HepG2 (cell line): Measurements from ENCODE around the gene SLC35G2. TPM values are rescaled to one million over a fixed set of nuclear protein-coding genes. Genes with fewer than 3 reads are reported as not detected.

Source experiments
- AGO2 ChIP-seq: fragments of 200-400 bp; formaldehyde crosslinking; optimal IDR thresholded peaks from 2 replicates; pipeline ENCODE3; 2017; ENCODE audit warnings: mild to moderate bottlenecking, low read depth, low read length, moderate library complexity
- CBX5 ChIP-seq: sonication (generic); formaldehyde crosslinking; IDR thresholded peaks from 2 replicates; pipeline ENCODE4 v1.4.0; 2020; ENCODE audit warnings: missing genetic modification reagents, borderline replicate concordance
- IRF2 ChIP-seq: IDR thresholded peaks from 2 replicates; pipeline ENCODE4 v1.6.1; 2018; ENCODE audit warnings: missing genetic modification reagents, missing compliant biosample characterization
- ZNF75D ChIP-seq: sonication (generic); formaldehyde crosslinking; IDR thresholded peaks from 2 replicates; pipeline ENCODE4 v1.8.1; 2023; ENCODE audit warnings: missing genetic modification reagents, mild to moderate bottlenecking, borderline replicate concordance
- polyA plus RNA-seq, 8 experiments: library from polyadenylated mRNA; depleted of rRNA in 3 of 8; stranded (reverse) in 7 of 8; unstranded in 1 of 8; fragments of >200 nt; fragmentation: Illumina TruSeq in 4 of 8; extraction: Trizol in 4 of 8; gene quantifications; 2 replicates each; pipeline versions ENCODE4 v1.2.1 to v1.2.3, GENCODE V29; 2011 to 2016; ENCODE audit warnings: low read depth in 4 of 8, missing spikeins in 1 of 8, mixed read lengths in 1 of 8; ENCODE audit not compliant: insufficient read depth in 1 of 8
- total RNA-seq, 5 experiments: library from RNA; depleted of rRNA; stranded (reverse); fragments of >200 nt; fragmentation: Illumina TruSeq; extraction: Trizol; gene quantifications; 2 replicates each; pipeline ENCODE4 v1.2.3, GENCODE V29; 2016; ENCODE audit warnings: low read depth in 1 of 5
- TF ChIP-seq, protein P1 (sequence below): sonication (generic); formaldehyde crosslinking; IDR thresholded peaks from 2 replicates; pipeline ENCODE4 v1.5.1; 2020; ENCODE audit warnings: missing genetic modification reagents, mild to moderate bottlenecking, borderline replicate concordance
- TF ChIP-seq, protein P2 (sequence below), 2 experiments: fragments of 450-650 bp in 1 of 2; sonication (generic) in 1 of 2; formaldehyde crosslinking in 1 of 2; IDR thresholded peaks; 2 replicates each; pipeline versions ENCODE4 v1.6.1 to v1.8.0; 2016 to 2022; ENCODE audit warnings: antibody characterized with exemption in 1 of 2, mild to moderate bottlenecking in 1 of 2, missing genetic modification reagents in 1 of 2
- TF ChIP-seq, protein P3 (sequence below): sonication (generic); formaldehyde crosslinking; IDR thresholded peaks from 2 replicates; pipeline ENCODE4 v1.4.0; 2020; ENCODE audit warnings: missing genetic modification reagents, borderline replicate concordance
- TF ChIP-seq, protein P4 (sequence below): sonication (generic); formaldehyde crosslinking; IDR thresholded peaks from 2 replicates; pipeline ENCODE4 v1.9.0; 2022; ENCODE audit warnings: missing genetic modification reagents, mild to moderate bottlenecking, borderline replicate concordance

The SLC35G2 gene
- total and polyA plus RNA-seq, 2 of the 13 experiments (the other 11 are each of a cell fraction or from before 2014, with no cell fraction given), result 7.6 to 10.3 TPM

DNA sequence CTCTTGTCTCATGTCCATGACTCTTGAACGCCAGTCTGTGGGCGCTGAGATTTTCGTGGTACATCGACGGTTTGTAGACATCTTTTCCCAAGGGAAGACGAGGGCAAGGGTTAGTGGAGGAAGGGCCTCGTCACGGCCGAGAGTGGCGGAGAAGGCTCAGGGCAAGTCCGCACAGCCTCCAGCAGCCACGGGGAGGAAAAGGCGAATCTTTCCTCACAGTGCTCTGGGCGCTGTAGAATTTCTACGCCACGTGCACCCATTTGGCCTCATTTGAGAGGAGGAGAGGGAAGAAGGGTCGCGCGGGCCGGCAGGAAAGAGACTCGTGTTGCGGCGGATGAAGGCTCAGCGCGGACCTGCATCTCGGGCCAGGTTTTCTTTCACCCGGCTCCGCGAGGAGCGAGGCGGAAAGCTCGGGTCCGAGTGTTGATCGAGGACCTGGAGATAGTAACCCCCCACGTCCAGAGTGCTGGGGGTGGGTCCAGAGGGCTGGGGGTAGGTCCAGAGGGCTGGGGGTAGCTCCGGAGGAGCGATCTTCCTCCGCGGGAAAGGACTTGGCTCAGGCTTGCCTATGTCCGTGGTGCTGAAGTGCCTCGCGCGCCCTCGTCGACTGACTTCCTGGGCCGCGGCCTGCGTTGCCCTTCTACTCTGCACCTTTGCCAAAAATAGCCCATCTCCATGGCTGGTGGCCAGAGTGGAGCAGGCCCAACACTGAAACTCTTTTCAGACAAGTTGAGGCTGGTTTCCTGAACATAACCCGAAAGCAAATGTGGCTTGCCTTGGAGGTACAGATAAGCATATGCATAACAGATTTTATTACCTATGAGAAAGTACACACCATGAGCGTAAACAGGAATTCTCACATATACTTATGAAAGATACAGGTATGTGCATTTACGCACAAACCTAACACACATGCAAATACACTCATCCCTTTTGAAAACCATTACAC lies 1.1 kb downstream of the SLC35G2 start (continued):
- TF ChIP-seq, protein P1, sequence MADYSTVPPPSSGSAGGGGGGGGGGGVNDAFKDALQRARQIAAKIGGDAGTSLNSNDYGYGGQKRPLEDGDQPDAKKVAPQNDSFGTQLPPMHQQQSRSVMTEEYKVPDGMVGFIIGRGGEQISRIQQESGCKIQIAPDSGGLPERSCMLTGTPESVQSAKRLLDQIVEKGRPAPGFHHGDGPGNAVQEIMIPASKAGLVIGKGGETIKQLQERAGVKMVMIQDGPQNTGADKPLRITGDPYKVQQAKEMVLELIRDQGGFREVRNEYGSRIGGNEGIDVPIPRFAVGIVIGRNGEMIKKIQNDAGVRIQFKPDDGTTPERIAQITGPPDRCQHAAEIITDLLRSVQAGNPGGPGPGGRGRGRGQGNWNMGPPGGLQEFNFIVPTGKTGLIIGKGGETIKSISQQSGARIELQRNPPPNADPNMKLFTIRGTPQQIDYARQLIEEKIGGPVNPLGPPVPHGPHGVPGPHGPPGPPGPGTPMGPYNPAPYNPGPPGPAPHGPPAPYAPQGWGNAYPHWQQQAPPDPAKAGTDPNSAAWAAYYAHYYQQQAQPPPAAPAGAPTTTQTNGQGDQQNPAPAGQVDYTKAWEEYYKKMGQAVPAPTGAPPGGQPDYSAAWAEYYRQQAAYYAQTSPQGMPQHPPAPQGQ (CRISPR knock-in tag), result no peak
- TF ChIP-seq CBX5 (CRISPR knock-in tag) (0 out of 2 replicates have a peak, but pooled peaks have one; percentile 18), IRF2 (CRISPR knock-in tag) (peak; percentile 9; the same call in 1 of the 2 replicates), AGO2 (no peak), ZNF75D (CRISPR knock-in tag) (no peak)
- TF ChIP-seq, protein P2, sequence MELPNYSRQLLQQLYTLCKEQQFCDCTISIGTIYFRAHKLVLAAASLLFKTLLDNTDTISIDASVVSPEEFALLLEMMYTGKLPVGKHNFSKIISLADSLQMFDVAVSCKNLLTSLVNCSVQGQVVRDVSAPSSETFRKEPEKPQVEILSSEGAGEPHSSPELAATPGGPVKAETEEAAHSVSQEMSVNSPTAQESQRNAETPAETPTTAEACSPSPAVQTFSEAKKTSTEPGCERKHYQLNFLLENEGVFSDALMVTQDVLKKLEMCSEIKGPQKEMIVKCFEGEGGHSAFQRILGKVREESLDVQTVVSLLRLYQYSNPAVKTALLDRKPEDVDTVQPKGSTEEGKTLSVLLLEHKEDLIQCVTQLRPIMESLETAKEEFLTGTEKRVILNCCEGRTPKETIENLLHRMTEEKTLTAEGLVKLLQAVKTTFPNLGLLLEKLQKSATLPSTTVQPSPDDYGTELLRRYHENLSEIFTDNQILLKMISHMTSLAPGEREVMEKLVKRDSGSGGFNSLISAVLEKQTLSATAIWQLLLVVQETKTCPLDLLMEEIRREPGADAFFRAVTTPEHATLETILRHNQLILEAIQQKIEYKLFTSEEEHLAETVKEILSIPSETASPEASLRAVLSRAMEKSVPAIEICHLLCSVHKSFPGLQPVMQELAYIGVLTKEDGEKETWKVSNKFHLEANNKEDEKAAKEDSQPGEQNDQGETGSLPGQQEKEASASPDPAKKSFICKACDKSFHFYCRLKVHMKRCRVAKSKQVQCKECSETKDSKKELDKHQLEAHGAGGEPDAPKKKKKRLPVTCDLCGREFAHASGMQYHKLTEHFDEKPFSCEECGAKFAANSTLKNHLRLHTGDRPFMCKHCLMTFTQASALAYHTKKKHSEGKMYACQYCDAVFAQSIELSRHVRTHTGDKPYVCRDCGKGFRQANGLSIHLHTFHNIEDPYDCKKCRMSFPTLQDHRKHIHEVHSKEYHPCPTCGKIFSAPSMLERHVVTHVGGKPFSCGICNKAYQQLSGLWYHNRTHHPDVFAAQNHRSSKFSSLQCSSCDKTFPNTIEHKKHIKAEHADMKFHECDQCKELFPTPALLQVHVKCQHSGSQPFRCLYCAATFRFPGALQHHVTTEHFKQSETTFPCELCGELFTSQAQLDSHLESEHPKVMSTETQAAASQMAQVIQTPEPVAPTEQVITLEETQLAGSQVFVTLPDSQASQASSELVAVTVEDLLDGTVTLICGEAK (IDR thresholded peaks at IDR 0.05), result no peak
- TF ChIP-seq, protein P2 (CRISPR knock-in tag; IDR thresholded peaks at IDR 0.05), result peak; percentile 77
- TF ChIP-seq, protein P3, sequence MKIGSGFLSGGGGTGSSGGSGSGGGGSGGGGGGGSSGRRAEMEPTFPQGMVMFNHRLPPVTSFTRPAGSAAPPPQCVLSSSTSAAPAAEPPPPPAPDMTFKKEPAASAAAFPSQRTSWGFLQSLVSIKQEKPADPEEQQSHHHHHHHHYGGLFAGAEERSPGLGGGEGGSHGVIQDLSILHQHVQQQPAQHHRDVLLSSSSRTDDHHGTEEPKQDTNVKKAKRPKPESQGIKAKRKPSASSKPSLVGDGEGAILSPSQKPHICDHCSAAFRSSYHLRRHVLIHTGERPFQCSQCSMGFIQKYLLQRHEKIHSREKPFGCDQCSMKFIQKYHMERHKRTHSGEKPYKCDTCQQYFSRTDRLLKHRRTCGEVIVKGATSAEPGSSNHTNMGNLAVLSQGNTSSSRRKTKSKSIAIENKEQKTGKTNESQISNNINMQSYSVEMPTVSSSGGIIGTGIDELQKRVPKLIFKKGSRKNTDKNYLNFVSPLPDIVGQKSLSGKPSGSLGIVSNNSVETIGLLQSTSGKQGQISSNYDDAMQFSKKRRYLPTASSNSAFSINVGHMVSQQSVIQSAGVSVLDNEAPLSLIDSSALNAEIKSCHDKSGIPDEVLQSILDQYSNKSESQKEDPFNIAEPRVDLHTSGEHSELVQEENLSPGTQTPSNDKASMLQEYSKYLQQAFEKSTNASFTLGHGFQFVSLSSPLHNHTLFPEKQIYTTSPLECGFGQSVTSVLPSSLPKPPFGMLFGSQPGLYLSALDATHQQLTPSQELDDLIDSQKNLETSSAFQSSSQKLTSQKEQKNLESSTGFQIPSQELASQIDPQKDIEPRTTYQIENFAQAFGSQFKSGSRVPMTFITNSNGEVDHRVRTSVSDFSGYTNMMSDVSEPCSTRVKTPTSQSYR (CRISPR knock-in tag), result no peak
- TF ChIP-seq, protein P4, sequence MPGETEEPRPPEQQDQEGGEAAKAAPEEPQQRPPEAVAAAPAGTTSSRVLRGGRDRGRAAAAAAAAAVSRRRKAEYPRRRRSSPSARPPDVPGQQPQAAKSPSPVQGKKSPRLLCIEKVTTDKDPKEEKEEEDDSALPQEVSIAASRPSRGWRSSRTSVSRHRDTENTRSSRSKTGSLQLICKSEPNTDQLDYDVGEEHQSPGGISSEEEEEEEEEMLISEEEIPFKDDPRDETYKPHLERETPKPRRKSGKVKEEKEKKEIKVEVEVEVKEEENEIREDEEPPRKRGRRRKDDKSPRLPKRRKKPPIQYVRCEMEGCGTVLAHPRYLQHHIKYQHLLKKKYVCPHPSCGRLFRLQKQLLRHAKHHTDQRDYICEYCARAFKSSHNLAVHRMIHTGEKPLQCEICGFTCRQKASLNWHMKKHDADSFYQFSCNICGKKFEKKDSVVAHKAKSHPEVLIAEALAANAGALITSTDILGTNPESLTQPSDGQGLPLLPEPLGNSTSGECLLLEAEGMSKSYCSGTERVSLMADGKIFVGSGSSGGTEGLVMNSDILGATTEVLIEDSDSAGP (CRISPR knock-in tag), result no peak
